Neural progenitor cell (in vitro differentiated cells): ENCODE data around the gene MIS18BP1.

ENCODE experiments used
- EZH2 ChIP-seq: fragments of 200-600 bp; sonication (generic); IDR thresholded peaks from 2 replicates; pipeline ENCODE4 v1.6.1; 2017; ENCODE audit warnings: antibody characterized with exemption, mild to moderate bottlenecking, moderate library complexity
- EZH2phosphoT487 ChIP-seq: fragments of 200-600 bp; sonication (generic); IDR thresholded peaks from 2 replicates; pipeline ENCODE4 v1.6.1; 2017; ENCODE audit warnings: antibody characterized with exemption
- TF ChIP-seq, protein P1 (sequence below): fragments of 200-600 bp; sonication (generic); IDR thresholded peaks from 2 replicates; pipeline ENCODE4 v1.5.1; 2017; ENCODE audit warnings: antibody characterized with exemption, mild to moderate bottlenecking

DNA sequence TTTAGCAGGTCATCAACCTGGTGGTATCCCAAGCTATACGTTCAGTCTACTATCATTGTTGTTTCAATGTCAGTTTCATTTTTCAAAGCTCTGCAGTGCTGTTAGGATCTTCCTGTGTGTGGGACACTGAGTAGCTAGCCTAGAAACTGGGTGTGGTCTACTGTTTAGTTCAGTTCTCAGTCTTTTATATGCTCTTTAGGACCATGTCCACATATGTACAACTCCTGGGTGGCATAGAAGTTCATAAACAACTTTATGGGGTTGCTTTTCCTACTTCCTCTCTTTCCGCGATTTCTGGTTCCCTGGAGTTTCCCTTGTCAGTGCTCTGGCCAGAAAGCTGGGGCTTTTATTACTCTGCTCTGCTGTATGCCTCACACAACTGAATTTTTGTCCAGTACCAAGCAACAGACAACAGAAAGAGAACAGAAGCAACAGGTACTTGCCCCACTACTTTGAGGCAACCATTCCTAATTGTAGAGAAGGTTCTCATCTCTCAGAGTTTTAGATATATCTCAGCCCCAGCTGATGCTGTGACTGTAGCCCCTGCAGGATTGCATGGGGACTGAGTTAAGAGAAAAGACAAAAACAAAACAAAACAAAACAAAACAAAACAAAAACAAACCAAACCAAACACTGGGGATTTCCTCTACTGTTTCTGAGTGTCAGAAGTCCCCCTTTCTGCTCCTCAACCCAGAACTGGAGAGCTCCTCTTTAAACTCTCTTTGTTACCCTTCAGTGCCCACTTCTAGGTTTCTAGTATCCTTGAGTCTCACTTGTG, 30.3 kb downstream of the MIS18BP1 start:
- TF ChIP-seq, protein P1, sequence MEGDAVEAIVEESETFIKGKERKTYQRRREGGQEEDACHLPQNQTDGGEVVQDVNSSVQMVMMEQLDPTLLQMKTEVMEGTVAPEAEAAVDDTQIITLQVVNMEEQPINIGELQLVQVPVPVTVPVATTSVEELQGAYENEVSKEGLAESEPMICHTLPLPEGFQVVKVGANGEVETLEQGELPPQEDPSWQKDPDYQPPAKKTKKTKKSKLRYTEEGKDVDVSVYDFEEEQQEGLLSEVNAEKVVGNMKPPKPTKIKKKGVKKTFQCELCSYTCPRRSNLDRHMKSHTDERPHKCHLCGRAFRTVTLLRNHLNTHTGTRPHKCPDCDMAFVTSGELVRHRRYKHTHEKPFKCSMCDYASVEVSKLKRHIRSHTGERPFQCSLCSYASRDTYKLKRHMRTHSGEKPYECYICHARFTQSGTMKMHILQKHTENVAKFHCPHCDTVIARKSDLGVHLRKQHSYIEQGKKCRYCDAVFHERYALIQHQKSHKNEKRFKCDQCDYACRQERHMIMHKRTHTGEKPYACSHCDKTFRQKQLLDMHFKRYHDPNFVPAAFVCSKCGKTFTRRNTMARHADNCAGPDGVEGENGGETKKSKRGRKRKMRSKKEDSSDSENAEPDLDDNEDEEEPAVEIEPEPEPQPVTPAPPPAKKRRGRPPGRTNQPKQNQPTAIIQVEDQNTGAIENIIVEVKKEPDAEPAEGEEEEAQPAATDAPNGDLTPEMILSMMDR: no peak
- TF ChIP-seq EZH2phosphoT487 (no peak), EZH2 (no peak)
